ENCODE measurements around the gene CPT1B.
"Not testable (repeated sequence)": the region's sequence is repeated elsewhere in the genome, so short reads cannot be mapped to it uniquely, and the experiment has no call there.

The CPT1B gene

GRCh38 chr22:50526108-50526833 lies 52.0 kb downstream of the CPT1B start:
- peak; percentile 84 for DNase-seq

GRCh38 chr22:50525858-50526107 lies 52.4 kb downstream of the CPT1B start:
- no peak for DNase-seq

GRCh38 chr22:50525104-50525857 lies 52.9 kb downstream of the CPT1B start, which contains the start of gene SCO2:
TSS of gene SCO2 (minus strand) at chr22:50525598. CDS start at chr22:50524411, 1,187 bp downstream.
- peak; percentile 98 for DNase-seq

GRCh38 chr22:50524676-50525103 lies 53.5 kb downstream of the CPT1B start:
- peak; percentile 63 for DNase-seq

- peak; percentile 70 for DNase-seq
These were observed 54.2 kb downstream of the CPT1B start for GRCh38 chr22:50523806-50524675.

- no peak for DNase-seq
These were observed 54.8 kb downstream of the CPT1B start for GRCh38 chr22:50523458-50523805.

GRCh38 chr22:50522806-50523438 lies 55.3 kb downstream of the CPT1B start:
- DNase-seq = peak; percentile 46

GRCh38 chr22:50522208-50522805 lies 55.9 kb downstream of the CPT1B start:
- peak; percentile 47 for DNase-seq

- peak; percentile 48 for DNase-seq
These were observed 56.5 kb downstream of the CPT1B start for GRCh38 chr22:50521710-50522109.

- no peak for DNase-seq
These were observed 57.3 kb downstream of the CPT1B start for GRCh38 chr22:50520826-50521453.

- DNase-seq = not testable (repeated sequence)
These were observed 58.0 kb downstream of the CPT1B start for GRCh38 chr22:50520184-50520583.

- DNase-seq = no peak
These were observed 59.1 kb downstream of the CPT1B start for GRCh38 chr22:50519151-50519550.
